Immature natural killer cell (primary cell): ENCODE data around the gene MAN2A1. TPM values are rescaled to one million over a fixed set of nuclear protein-coding genes. Genes with fewer than 3 reads are reported as not detected.
A peak's percentile ranks its signal among the peaks of the same experiment; 100 is the strongest.

Experiments used
- DNase-seq, 3 donors: peaks; one replicate each; pipeline ENCODE4 v3.0.0; 2022; ENCODE audit warnings: mixed read lengths in 1 of 3
- H3K27ac Mint-ChIP-seq, 6 donors: one replicate each; pipeline ENCODE4 v1.8.0; 2020; ENCODE audit warnings: mixed read lengths in 6 of 6, mild to moderate bottlenecking in 5 of 6, inconsistent platforms in 4 of 6, moderate library complexity in 3 of 6
- H3K27me3 Mint-ChIP-seq, 3 donors: one replicate each; pipeline ENCODE4 v1.8.0; 2020 to 2021; ENCODE audit warnings: low read depth in 3 of 3, mild to moderate bottlenecking in 3 of 3, mixed read lengths in 3 of 3, moderate library complexity in 3 of 3, inconsistent platforms in 1 of 3
- H3K36me3 Mint-ChIP-seq, 3 donors: one replicate each; pipeline ENCODE4 v1.8.0; 2020; ENCODE audit warnings: mixed read lengths in 3 of 3, inconsistent platforms in 2 of 3, mild to moderate bottlenecking in 2 of 3
- H3K4me1 Mint-ChIP-seq, 2 donors: one replicate each; pipeline ENCODE4 v1.8.0; 2020; ENCODE audit warnings: inconsistent platforms in 2 of 2, mild to moderate bottlenecking in 2 of 2, mixed read lengths in 2 of 2, moderate library complexity in 1 of 2
- H3K4me3 Mint-ChIP-seq, 5 donors: one replicate each; pipeline ENCODE4 v1.8.0; 2020; ENCODE audit warnings: mild to moderate bottlenecking in 5 of 5, mixed read lengths in 5 of 5, inconsistent platforms in 3 of 5, moderate library complexity in 3 of 5
- H3K9me3 Mint-ChIP-seq, 6 donors: one replicate each; pipeline ENCODE4 v1.8.0; 2020; ENCODE audit warnings: mild to moderate bottlenecking in 6 of 6, mixed read lengths in 6 of 6, inconsistent platforms in 4 of 6, moderate library complexity in 3 of 6
- polyA plus RNA-seq, 3 donors: library from polyadenylated mRNA; unstranded; fragments of 300-500 nt; fragmentation: Illumina TruSeq; gene quantifications; one replicate each; pipeline ENCODE4 v1.2.3, GENCODE V29; 2021

Gene MAN2A1
- polyA plus RNA-seq, 3 donors from 2014 or later: 12.4 to 18.1 (median 14.4) TPM

DNA sequence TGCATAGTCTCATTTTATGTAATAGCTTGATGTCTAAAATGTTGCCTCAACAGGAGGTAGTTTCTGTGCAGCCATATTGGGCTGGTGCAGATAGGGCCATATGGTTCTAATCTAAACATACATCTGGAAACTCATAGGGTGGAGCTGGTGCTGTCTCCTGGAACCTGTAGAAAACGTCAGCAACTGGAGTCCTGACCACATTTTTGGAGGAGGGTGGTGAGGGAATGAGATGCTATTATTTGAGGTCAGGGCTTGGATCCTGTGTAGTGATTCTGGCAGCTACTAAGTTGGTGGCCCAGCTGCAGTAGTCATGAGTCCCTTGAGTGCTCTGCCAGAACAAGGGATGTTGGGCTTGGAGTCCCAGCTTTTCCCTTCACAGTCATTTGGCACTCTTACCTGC, 14.1 kb downstream of the MAN2A1 start:
- Mint-ChIP-seq H3K27me3 (peaks cover 0 to 2% (median 0%) of the 10 kb centered on the region in 3 donors), H3K36me3 (no peaks in the 10 kb centered on the region), H3K27ac (no peak overlapping the region), H3K9me3 (no peaks in the 10 kb centered on the region), H3K4me3 (no peak overlapping the region), H3K4me1 (peaks cover 65 to 93% of the 10 kb centered on the region in 2 donors)
- no peak for DNase-seq

DNA sequence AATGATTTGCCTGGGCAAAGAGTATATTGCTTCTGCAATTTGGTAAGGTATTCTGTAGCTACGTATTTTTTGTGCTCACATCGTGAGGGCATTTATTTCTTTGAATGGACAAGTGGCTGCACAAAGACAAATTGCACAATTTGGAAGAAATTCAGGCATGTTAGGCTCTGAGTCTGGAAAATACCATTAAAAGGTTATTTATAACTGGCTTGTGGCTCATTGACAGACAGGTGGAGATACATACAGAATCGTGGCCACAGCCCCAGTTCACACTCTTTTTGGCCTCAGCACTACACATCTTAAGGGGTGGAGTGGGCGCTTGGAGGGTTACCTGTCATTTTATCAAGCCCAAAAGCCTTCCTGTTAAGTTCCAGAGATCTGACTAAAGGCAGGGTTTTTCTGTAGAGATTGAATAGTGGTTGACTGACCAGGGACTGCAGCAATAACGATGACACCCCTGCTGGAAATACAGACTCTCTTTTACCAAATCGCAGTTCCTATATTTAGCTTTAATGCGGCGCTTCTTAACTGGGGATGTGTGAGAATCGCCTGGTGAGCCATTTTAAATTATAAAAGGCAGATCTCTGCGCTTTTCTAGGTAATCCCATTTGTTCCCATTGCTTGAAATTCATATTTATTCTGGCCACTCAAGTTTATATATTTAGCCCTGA, 14.7 kb downstream of the MAN2A1 start:
- Mint-ChIP-seq H3K4me1 (peaks cover 64 to 93% of the 10 kb centered on the region in 2 donors), H3K4me3 (no peak overlapping the region), H3K36me3 (no peaks in the 10 kb centered on the region), H3K9me3 (no peaks in the 10 kb centered on the region), H3K27me3 (peaks cover 0 to 2% (median 0%) of the 10 kb centered on the region in 3 donors), H3K27ac (peak overlapping the region in 1 of 6 donors; percentile 68)
- DNase-seq: no peak

DNA sequence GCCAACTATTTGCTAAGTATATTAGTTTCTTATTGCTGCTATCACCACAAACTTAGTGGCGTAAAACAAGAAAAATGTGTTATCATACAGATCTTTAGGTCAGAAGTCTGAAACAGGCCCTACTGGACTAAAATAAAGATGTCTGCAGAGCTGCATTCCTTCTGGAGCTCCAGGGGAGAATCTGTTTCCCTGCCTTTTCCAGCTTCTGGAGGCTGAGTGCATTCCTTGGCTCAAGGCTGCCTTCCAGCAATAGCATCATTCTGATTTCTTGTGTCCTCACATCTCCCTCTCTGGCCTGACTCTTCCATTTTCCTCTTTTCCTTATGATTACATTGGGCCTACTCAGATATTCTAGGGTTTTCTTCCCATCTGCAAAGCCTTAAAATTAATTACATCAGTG, 15.9 kb downstream of the MAN2A1 start:
- Mint-ChIP-seq H3K9me3 (no peaks in the 10 kb centered on the region), H3K4me1 (peaks cover 64 to 88% of the 10 kb centered on the region in 2 donors), H3K4me3 (no peak overlapping the region)

DNA sequence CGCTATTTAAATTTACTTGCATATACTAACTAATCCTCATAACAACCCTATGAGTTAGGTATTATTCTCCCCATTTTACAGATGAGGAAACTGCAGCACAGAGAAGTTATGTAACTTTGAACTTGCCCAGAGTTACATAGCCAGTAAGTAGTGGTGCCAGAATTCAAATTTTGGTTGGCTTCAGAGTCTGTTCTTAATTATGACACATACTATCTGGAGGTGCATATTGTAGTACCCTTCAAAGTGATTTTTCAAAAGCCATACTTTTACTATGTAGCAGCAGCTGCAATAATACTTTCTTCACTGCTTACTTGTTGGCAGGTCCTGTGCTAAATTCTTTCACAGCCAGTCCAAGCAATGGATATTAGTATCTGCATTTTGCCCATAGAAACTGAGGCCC, 16.4 kb downstream of the MAN2A1 start:
- Mint-ChIP-seq H3K4me3 (no peak overlapping the region), H3K4me1 (peaks cover 63 to 87% of the 10 kb centered on the region in 2 donors), H3K9me3 (no peaks in the 10 kb centered on the region), H3K27ac (no peak overlapping the region), H3K27me3 (peaks cover 0 to 2% (median 2%) of the 10 kb centered on the region in 3 donors), H3K36me3 (no peaks in the 10 kb centered on the region)
- no peak for DNase-seq

More for the DNA sequence above, 15.9 kb downstream of the MAN2A1 start:
- Mint-ChIP-seq H3K27ac (no peak overlapping the region), H3K36me3 (no peaks in the 10 kb centered on the region), H3K27me3 (peaks cover 0 to 2% (median 0%) of the 10 kb centered on the region in 3 donors)
- no peak for DNase-seq

DNA sequence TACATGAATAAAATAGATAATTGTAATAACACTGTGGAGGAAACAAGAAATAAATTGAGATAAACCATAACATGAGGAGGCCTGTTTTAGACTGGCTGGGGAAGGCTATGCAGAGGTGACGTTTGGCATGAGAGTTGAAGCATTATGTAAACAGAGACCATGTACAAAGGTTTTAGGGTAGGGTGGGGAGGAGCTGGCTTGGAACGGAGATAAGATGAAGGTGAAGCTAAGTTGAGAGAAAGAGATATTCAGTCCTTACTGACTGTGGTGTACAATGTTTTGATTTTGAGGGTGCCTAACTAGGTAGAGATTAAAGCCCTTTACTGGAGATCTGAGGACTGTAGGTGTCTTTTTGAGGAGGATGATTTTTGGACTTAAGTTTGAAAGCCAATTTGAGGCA, 17.8 kb downstream of the MAN2A1 start:
- H3K27ac Mint-ChIP-seq: peak overlapping the region in 2 of 6 donors; percentile 0 to 24
- H3K4me3 Mint-ChIP-seq: no peak overlapping the region
- no peaks in the 10 kb centered on the region for H3K9me3 Mint-ChIP-seq
- H3K4me1 Mint-ChIP-seq: peaks cover 62 to 87% of the 10 kb centered on the region in 2 donors
- no peak for DNase-seq
- peaks cover 0 to 2% (median 2%) of the 10 kb centered on the region in 3 donors for H3K27me3 Mint-ChIP-seq
- no peaks in the 10 kb centered on the region for H3K36me3 Mint-ChIP-seq

DNA sequence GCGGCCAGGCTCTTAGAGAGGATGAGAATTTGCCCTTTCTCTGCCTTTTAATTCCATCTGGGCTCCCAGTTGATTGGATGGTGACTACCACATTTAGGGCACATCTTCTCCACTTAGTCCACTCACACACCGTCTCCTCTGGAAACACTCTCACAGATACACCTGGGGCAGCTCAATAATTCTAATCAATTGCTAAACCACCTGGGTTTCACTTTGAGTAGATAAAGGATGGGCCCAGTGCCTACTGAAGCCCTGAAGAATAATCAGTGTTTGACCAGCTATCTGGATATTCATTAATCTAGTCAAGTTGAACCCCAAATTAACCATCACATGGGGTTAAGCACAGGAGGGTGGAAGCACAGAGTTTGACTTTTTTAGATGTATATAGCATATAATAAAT, 19.1 kb downstream of the MAN2A1 start:
- Mint-ChIP-seq H3K27ac (peak overlapping the region in 1 of 6 donors; percentile 2), H3K4me3 (no peak overlapping the region)

DNA sequence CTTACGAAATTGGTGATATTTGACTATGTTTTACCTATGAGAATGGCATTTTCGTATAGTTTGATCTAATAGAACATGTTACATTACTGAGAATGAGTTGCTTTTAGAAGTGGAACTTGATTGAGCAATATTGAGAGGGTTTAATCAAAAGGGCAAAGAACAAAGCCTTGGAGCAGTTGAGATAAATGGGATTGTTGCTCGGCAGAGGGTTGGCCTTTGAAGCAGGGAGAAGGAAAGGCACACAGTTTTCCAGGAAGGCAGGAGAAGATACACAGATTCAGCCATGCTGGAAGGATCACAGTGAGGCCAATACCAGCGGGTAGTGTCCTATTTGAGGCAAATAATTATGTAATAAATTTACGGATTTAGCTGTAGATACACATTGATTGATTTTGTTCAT, 19.5 kb downstream of the MAN2A1 start:
- Mint-ChIP-seq H3K4me1 (peaks cover 64 to 89% of the 10 kb centered on the region in 2 donors), H3K9me3 (no peaks in the 10 kb centered on the region), H3K36me3 (peaks cover 0 to 2% (median 0%) of the 10 kb centered on the region in 3 donors), H3K27me3 (peaks cover 0 to 2% (median 0%) of the 10 kb centered on the region in 3 donors), H3K27ac (peak overlapping the region in 2 of 6 donors; percentile 13 to 48), H3K4me3 (no peak overlapping the region)
- DNase-seq: no peak

More for the DNA sequence above, 19.1 kb downstream of the MAN2A1 start:
- H3K9me3 Mint-ChIP-seq: no peaks in the 10 kb centered on the region
- no peak for DNase-seq
- H3K4me1 Mint-ChIP-seq: peaks cover 67 to 90% of the 10 kb centered on the region in 2 donors
- peaks cover 0 to 2% (median 0%) of the 10 kb centered on the region in 3 donors for H3K36me3 Mint-ChIP-seq
- peaks cover 0 to 2% (median 0%) of the 10 kb centered on the region in 3 donors for H3K27me3 Mint-ChIP-seq

DNA sequence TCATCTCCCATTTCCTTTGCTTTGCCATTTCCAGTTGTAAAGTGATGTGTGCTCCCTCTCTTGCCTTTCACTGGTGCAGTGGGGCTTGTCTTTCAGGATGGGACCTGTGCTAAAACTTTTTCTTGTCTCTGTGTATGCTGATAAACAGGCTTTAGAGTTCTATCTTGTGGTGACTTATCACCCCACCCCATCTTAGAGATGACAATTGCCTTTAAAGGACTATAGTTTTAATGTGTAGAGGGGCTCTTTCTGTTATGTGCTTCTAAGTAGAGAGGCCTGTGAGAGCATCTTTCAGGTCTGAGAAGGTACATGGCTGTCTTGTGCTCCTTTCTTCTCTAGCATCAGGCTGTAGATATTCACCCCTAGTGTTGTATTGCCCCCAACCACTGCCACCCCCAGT, 21.9 kb downstream of the MAN2A1 start:
- Mint-ChIP-seq H3K9me3 (no peaks in the 10 kb centered on the region), H3K36me3 (peaks cover 0 to 9% (median 6%) of the 10 kb centered on the region in 3 donors), H3K27ac (peak overlapping the region in 2 of 6 donors; percentile 24 to 41), H3K4me1 (peaks cover 53 to 76% of the 10 kb centered on the region in 2 donors), H3K4me3 (no peak overlapping the region), H3K27me3 (peaks cover 0 to 2% (median 0%) of the 10 kb centered on the region in 3 donors)
- no peak for DNase-seq

DNA sequence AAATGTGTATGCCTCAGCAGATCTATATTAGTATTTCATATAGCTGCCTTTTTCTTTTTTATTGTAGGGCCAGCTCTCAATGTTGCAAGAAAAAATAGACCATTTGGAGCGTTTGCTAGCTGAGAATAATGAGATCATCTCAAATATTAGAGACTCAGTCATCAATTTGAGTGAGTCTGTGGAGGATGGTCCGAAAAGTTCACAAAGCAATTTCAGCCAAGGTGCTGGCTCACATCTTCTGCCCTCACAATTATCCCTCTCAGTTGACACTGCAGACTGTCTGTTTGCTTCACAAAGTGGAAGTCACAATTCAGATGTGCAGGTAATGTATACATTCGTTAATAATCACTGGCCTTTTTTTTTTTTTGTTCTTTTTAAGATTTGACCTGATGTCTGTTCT, 23.7 kb downstream of the MAN2A1 start:
- no peak for DNase-seq
- Mint-ChIP-seq H3K36me3 (peaks cover 6 to 22% (median 10%) of the 10 kb centered on the region in 3 donors), H3K27ac (no peak overlapping the region), H3K4me3 (no peak overlapping the region), H3K9me3 (no peaks in the 10 kb centered on the region), H3K27me3 (peaks cover 0 to 2% (median 0%) of the 10 kb centered on the region in 3 donors), H3K4me1 (peaks cover 41 to 58% of the 10 kb centered on the region in 2 donors)

DNA sequence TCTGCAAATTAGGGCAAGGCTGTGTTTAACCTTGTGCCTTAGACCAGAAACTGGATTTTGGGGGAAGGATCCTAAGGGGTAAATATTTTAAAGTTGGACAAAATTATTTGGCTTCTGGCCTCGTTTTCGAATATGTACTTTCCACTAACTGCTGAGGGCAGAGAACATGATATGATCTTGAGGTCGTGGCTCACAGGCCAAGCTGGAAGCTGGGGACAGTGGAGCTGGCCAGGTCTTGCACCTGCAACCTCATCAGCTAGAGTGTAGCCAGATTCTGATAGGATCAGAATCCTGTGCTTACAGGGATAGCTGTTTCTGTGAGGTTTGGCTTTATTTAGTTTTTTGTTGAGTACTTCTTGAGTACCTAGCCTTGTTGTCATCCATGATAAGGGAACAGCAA, 24.9 kb downstream of the MAN2A1 start:
- H3K9me3 Mint-ChIP-seq: no peaks in the 10 kb centered on the region

DNA sequence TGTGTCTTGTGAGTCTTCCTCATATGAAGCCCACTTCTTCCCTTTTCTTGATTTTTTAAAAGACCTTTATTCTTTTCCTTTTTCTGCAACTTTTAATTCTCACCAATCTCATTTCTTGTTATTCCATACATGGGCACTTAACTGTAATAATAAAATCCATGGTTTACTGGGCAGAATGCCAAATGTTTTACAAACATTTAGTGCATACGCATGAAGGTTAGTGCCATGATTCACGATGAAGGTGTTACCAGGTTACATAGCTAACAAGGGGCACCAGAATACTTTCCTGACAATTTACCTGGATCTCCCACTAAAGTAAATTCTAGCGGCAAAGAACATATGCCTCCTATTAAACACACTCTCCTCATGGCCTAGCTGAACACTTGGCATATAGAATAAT, 28.5 kb downstream of the MAN2A1 start:
- no peaks in the 10 kb centered on the region for H3K27me3 Mint-ChIP-seq
- H3K9me3 Mint-ChIP-seq: no peaks in the 10 kb centered on the region
- no peak overlapping the region for H3K27ac Mint-ChIP-seq
- H3K4me3 Mint-ChIP-seq: no peak overlapping the region
- DNase-seq: no peak
- H3K4me1 Mint-ChIP-seq: peaks cover 11 to 19% of the 10 kb centered on the region in 2 donors
- peaks cover 12 to 35% (median 18%) of the 10 kb centered on the region in 3 donors for H3K36me3 Mint-ChIP-seq

More for the DNA sequence above, 24.9 kb downstream of the MAN2A1 start:
- Mint-ChIP-seq H3K27me3 (peaks cover 0 to 2% (median 0%) of the 10 kb centered on the region in 3 donors), H3K4me3 (no peak overlapping the region), H3K36me3 (peaks cover 10 to 27% (median 12%) of the 10 kb centered on the region in 3 donors), H3K27ac (no peak overlapping the region), H3K4me1 (peaks cover 38 to 47% of the 10 kb centered on the region in 2 donors)
- no peak for DNase-seq

DNA sequence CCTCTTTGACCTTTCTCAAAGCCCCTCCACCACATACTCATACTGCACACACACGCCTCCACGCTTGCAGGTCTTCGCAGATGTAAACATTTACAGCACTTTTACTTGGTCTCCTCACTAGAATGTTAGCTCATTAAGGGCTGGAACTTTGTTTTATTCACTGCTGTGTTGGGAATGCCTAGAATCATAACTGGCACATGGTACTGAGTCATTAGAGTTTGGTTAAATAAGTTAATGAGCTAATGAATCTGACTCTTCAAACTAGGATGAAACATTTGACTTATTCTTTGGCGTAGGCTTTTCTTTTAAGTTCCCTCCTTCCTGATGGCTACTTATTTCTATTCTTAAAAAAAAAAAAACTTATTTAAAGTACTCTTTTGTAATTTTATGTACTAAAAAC, 28.9 kb downstream of the MAN2A1 start:
- H3K4me1 Mint-ChIP-seq: peaks cover 10 to 19% of the 10 kb centered on the region in 2 donors
- no peak overlapping the region for H3K4me3 Mint-ChIP-seq
- no peaks in the 10 kb centered on the region for H3K9me3 Mint-ChIP-seq
- DNase-seq: no peak
- H3K27me3 Mint-ChIP-seq: no peaks in the 10 kb centered on the region
- peaks cover 12 to 37% (median 18%) of the 10 kb centered on the region in 3 donors for H3K36me3 Mint-ChIP-seq
- H3K27ac Mint-ChIP-seq: peak overlapping the region in 1 of 6 donors; percentile 3

DNA sequence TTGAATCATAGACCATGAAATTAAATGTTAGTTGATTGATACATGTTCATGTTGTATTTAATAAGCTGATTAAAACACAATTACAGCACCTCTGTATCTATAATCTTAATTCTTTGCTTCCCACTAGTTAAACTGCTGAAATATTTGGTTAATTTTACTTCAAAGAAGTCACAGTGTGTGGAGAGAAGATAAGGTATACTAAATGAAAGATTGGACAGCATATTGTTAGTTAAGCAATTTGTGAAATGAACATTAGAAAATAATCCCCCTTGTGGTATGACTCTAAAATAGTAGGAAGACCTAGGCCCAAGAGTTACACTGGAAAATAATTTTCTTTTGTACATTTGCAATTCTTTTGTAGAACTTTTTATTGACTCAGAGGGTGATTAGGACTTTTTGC, 30.3 kb downstream of the MAN2A1 start:
- H3K36me3 Mint-ChIP-seq: peaks cover 17 to 41% (median 18%) of the 10 kb centered on the region in 3 donors
- no peak overlapping the region for H3K4me3 Mint-ChIP-seq
- H3K4me1 Mint-ChIP-seq: peaks cover 6 to 12% of the 10 kb centered on the region in 2 donors

DNA sequence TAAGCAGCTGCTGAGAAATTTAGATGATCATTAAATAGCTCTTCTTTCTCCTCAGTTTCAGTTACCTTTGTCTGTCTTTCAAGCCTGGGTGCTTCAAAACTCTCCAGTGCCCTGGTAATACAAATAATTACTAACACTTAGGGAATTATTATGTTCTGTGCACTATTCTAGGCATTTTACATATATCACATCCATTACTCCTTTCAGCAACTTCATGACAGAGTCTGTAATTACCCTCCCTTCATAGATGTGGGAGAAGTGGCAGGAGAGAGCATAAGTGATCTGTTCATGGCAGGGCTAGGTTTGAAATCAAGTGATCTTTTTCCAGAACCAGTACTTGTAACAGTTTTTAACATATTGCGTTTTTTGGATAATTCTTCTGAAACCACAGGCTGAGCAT, 32.0 kb downstream of the MAN2A1 start:
- H3K4me3 Mint-ChIP-seq: no peak overlapping the region
- no peaks in the 10 kb centered on the region for H3K9me3 Mint-ChIP-seq
- H3K4me1 Mint-ChIP-seq: peaks cover 11 to 16% of the 10 kb centered on the region in 2 donors
- H3K36me3 Mint-ChIP-seq: peaks cover 11 to 34% (median 17%) of the 10 kb centered on the region in 3 donors
- H3K27me3 Mint-ChIP-seq: no peaks in the 10 kb centered on the region
- H3K27ac Mint-ChIP-seq: no peak overlapping the region
- no peak for DNase-seq

More for the DNA sequence above, 30.3 kb downstream of the MAN2A1 start:
- DNase-seq: no peak
- no peaks in the 10 kb centered on the region for H3K9me3 Mint-ChIP-seq
- no peaks in the 10 kb centered on the region for H3K27me3 Mint-ChIP-seq
- no peak overlapping the region for H3K27ac Mint-ChIP-seq
